ENCODE data around the gene EIF3L.
"Not testable (repeated sequence)": the region's sequence is repeated elsewhere in the genome, so short reads cannot be mapped to it uniquely, and the experiment has no call there.

EIF3L gene

DNA sequence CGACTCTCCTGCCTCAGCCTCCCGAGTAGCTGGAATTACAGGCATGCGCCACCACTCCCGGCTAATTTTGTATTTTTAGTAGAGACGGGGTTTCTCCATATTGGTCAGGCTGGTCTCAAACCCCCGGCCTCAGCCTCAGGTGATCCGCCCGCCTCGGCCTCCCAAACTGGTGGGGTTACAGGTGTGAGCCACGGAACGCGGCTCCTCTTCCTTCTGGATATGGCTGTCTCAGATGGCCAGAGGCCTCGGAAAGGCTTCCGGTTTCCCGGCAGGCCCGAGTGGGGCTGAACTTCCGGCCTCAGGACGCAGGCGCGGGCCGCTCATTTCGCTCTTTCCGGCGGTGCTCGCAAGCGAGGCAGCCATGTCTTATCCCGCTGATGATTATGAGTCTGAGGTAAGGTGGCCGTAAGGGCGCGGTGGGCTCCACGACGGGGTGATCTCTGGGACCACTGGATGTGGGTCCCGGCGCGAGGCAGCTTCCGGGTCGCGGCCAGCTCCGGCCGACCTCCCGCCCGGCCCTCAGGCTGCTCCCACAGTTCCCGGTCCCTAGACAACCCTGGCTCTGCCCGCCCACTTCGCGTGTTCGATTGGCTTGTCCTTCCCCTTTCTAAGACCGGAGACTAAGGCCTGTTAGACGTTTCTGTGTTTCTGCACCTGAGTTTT is at the start of gene EIF3L:
Gene EIF3L, plus strand, starts transcription at position 331 of the 663 bp plus-strand sequence. Its CDS starts 31 bp downstream, at position 362.
- peak; percentile 94 for DNase-seq

DNA sequence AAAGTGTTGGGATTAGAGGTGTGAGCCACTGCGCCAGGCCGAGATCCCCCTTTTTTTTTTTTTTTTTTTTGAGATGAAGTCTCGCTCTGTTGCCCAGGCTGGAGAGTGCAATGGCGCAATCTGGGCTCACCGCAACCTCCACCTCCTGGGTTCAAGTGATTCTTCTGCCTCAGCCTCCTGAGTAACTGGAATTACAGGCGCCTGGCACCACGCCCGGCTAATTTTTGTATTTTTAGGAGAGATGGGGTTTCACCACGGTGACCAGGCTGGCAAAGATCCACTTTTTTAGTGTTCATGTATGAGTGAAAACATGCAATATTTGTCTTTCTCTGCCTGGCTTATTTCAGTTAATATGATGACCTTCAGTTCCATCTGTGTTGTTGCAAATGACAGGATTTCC is 49.2 kb upstream of the EIF3L start:
- not testable (repeated sequence) for DNase-seq

DNA sequence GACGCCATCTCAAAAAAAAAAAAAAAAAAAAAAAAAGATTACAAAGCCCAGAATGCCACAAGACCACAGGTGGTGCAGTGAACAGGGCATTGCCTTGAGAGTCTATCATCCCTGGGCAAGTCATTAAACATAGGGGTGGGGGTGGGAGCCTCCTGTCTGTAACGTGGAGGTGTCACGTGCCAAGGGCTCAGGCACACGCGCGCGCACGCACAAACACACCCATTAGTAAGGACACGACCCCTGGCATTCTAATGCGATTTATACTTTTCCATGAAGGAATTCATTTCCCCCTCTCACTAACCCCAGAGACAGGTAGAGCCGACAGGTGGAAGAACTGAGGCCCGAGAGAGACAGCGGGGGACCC is 47.3 kb upstream of the EIF3L start:
- no peak for DNase-seq

DNA sequence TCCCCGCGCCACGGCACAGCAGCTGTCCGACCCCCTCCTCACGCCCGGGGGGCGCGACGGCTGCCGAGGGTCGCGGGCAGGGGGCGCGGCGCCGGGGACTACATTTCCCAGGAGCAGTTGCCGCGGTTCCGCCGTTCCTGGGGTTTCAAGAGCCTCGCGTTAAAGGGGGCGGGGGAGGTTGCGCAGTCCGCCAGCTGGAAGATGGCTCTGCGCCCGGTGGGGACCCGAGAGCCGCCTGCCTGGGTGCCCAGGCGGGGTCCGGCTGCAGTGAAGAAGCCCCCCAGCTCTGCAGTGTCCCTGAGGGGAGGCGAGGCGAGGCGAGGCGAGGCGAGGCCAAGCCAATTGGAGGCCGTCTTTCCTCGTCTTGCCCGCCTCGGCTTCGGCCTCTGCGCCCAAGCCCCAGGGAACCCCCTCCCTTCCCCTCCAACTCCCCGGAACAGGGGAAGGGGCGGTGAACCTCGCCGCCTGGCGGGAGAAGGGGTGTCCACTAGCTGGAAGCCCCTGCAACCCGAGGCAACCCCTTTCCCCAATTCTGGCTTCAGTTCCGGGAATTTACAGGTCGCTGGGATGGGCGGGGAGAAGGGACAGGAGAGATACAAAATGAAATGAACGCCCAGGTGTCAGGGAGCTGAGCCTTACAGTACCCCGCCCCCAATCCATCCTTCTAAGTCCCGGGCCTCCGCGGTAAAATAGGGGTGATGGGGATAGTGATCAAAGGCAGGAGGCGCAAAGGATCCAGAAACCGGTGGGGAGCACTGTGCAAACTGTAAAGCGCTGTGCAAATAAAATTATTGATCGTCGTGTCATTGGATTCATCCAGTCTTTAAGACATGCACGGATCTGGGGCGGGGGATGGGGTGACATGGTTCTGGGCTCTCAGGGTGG is 46.7 kb upstream of the EIF3L start:
- DNase-seq: no peak

DNA sequence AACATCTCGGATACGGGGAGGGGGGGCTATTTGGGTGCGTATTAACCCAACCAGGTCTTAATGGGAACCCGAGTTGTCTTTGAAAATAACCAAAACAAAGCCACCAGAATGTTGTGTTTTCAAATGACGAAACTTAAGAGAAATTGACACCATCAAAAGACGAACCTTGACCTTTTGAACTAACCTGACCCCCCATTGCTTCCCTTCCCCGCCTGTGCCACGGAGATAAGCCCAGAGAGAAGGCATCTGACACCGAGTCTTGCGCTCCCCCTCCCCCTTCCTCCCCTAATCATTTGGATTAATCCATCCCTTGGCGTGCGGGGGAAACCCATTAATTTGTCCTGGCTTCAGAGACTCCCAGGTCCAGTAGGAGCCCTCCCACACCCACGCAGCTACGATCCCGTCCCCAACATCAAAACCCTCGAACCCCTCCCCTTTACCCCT is 46.0 kb upstream of the EIF3L start:
- no peak for DNase-seq

DNA sequence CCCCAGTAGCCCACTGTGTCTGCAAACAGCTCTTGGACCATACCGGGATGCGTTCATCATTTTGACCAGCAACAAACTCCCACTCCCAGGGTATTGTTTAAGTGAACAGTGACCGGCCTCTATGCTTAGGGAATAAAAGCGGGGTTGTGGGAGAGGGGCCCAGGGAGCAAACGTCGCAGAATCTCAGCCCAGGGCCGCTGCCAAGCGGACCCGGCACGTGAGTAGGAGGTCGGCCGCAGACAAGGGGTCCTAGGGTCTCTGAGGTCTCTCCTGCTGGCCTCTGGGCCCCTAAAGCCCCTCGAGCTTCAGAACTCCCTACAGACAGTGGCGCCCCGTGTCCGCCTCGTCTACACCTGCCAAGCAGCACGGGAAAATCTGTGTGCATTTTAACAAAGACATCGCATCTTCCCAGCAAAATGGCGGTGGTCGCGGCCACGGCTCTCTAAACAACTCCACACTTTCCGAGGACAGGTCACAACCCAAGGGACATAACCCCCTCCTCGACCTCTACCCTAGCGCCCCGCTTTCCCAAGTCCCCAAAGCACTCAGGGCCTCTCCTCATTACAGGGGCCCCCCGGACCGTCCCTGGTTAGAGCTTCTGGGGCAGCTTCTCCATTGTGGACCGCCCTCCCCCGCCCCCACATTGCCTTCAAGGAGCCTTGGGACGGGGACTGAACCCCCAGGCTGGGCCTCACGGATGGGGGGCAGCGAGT is 45.4 kb upstream of the EIF3L start:
- no peak for DNase-seq

DNA sequence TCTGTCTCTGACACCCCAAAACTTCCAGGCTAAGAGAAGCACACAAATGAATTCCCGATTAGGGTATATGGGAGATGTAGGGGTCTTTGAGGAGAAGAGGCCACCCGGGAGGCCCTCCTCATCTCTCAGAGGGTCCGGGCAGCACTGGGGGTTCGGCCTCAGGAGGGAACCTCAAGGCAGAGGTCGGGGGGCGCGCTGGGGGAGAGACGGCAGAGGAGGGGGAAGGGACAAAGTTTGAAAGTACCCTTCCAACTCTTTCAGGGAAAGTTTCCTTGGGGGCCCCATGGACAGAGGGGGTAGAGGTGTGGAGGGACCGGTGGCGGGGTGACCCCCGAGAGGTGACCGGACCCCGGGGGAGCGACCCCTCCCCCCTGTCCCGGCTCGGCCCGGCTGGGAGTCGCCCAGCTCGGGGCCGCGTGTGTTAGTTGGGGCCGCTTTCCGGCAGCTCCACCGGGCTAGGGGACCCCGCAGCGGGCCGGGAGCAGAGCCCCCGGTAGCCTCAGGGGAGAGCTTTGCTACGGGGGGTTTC is 44.8 kb upstream of the EIF3L start:
- DNase-seq: no peak

DNA sequence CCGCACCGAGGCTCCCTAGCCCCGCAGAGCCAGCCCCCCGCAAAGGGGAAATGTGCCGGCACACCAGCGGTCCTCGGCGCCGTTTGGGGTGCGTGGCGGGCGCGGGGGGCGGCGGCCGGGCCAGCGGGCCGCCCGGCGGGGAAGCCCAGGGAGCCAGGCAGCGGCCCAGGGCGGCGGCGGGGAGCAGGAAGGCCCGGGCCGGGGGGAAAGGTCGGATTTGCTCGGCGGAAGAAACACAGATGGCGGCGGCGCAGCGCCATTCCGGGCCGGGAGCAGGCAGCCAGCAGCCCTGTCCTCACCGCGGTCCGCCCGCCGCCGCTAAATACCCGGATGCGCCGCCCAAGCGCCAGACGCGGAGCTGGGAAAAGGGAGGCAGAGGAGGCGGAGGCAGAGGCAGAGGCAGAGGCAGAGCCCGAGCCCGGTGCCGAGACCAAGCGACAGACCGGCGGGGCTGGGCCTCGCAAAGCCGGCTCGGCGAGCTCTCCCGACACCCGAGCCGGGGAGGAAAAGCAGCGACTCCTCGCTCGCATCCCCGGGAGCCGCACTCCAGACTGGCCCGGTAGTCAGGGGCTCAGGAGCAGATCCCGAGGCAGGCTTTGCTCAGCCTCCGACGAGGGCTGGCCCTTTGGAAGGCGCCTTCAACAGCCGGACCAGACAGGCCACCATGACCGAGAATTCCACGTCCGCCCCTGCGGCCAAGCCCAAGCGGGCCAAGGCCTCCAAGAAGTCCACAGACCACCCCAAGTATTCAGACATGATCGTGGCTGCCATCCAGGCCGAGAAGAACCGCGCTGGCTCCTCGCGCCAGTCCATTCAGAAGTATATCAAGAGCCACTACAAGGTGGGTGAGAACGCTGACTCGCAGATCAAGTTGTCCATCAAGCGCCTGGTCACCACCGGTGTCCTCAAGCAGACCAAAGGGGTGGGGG is 44.1 kb upstream of the EIF3L start:
- DNase-seq: peak; percentile 78

DNA sequence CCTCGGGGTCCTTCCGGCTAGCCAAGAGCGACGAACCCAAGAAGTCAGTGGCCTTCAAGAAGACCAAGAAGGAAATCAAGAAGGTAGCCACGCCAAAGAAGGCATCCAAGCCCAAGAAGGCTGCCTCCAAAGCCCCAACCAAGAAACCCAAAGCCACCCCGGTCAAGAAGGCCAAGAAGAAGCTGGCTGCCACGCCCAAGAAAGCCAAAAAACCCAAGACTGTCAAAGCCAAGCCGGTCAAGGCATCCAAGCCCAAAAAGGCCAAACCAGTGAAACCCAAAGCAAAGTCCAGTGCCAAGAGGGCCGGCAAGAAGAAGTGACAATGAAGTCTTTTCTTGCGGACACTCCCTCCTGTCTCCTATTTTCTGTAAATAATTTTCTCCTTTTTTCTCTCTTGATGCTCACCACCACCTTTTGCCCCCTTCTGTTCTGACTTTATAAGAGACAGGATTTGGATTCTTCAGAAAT is 43.4 kb upstream of the EIF3L start:
- DNase-seq: no peak

DNA sequence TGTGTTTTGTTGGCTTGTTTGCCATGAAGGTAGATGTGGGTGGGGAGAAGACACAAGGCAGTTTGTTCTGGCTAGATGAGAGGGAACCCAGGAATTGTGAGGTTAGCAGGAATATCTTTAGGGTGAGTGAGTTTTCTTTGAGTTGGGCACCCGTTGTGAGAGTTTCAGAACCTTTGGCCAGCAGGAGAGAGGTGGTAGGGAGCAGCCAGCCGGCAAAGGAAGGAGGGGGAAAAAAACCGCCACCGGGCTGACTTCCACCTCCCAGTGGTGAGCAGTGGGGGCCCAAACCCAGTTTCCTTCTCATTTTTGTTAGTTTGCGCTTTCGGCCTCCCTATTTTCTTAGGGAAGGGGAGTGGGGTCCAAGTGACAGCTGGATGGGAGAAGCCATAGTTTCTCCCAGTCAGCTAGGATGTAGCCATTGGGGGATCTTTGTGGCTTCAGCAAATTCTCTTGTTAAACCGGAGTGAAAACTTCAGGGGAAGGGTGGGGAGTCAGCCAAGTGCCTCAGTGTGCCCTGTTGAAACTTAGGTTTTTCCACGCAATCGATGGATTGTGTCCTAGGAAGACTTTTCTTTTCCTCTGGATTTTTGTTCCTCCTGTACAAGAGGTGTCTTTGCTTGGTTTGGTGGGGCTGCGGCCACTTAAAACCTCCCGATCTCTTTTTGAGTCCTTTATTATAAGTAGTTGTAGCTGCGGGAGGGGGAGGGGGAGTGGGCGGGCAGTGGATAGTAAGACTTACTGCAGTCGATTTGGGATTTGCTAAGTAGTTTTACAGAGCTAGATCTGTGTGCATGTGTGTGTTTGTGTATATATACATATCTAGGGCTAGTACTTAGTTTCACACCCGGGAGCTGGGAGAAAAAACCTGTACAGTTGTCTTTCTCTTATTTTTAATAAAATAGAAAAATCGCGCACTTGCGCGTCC is 42.5 kb upstream of the EIF3L start:
- DNase-seq: no peak

DNA sequence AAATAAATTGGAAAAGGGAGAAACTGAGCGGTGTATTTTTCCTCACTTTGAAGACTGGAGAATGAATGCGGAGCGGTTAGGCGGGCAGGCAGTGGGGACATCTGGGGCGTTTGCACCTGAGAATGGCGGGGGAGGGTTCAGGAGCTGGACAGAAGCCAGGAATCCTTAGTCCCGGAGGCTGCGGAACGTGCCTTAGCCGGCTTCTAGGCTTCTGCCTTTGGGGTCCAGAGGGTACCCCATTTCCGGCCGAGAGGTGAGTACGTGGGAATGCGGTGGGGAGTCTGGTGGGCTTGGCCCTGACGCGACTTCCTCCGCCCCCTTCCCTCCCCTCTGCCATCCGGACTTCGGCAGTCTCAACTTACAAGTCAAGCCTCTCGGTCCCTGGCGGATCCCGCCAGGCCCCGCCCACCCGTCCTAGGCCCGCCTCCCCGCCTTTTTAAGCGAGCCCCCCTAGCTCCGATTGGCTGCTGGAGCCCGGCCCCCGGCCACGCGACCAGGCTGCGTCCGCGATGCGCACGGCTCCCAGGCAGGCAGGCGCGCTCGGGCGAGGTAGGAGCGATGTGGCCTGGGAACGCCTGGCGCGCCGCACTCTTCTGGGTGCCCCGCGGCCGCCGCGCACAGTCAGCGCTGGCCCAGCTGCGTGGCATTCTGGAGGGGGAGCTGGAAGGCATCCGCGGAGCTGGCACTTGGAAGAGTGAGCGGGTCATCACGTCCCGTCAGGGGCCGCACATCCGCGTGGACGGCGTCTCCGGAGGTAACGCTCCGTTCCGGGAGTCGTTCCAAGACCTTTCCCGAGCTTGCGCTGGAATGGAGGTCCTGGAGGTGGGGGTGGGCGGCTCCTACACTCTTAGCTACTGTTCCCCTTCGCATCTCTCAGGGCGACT is 41.6 kb upstream of the EIF3L start, which contains the start of gene GCAT:
Gene GCAT, plus strand, starts transcription at position 525 of the 884 bp plus-strand sequence. Its CDS starts 34 bp downstream, at position 559.
- DNase-seq: peak; percentile 96

DNA sequence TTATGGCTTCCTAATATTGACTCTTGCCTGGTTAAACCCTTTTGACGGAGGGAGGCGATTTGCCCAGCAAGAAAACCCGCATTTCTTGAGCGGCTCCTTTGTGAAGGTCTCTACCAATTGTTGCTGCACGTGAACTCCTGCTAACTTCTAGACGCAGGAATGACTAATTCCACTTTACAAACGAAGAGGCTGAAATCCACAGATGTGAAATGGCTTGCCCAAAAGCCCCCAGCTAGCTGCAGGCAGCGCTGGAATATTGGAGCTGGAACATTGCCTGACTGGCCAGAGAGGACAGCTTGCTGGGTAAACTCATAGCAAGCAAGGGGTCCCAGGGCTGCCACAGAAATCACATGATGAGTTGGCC is 40.9 kb upstream of the EIF3L start:
- DNase-seq: no peak

DNA sequence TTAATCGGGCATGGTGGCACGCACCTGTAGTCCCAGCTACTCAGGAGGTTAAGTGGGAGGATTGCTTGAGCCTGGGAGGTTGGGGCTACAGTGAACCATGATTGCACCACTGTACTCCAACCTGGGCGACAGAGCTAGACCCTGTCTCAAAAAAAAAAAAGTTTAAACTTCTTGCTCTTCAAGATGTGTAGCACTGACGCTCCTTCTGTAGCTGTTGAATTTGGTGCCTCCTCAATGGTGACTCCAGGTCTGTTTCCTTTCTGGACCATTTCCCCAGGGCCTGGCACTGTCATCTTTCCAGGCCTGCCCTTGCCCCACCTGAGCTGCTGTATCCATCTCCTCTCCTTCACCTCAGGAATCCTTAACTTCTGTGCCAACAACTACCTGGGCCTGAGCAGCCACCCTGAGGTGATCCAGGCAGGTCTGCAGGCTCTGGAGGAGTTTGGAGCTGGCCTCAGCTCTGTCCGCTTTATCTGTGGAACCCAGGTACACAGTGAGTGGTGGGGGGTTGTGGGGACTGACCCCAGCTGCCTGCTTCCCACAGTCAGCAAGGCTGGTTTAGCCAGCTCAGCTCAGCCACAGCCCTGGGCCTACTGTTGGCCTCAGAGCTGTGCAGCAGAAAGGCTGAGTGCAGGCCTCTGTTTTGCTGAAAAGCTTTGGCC is 39.4 kb upstream of the EIF3L start:
- DNase-seq: no peak

DNA sequence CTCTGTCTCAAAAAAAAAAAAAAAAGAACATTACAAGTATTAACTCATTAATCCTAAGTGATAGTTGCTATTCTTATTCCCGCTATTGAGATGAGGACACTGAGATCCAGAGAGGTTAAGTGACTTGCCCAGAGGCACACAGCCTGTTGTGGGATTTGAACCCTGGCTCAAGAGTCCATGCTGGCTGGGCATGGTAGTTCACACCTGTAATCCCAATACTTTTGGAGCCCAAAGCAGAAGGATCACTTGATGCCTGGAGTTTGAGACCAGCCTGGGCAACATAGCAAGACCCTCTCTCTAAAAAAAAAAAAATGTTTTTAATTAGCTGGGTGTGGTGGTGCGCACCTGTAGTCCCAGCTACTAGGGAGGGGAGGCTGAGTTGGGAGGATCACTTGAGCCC is 37.4 kb upstream of the EIF3L start:
- no peak for DNase-seq

DNA sequence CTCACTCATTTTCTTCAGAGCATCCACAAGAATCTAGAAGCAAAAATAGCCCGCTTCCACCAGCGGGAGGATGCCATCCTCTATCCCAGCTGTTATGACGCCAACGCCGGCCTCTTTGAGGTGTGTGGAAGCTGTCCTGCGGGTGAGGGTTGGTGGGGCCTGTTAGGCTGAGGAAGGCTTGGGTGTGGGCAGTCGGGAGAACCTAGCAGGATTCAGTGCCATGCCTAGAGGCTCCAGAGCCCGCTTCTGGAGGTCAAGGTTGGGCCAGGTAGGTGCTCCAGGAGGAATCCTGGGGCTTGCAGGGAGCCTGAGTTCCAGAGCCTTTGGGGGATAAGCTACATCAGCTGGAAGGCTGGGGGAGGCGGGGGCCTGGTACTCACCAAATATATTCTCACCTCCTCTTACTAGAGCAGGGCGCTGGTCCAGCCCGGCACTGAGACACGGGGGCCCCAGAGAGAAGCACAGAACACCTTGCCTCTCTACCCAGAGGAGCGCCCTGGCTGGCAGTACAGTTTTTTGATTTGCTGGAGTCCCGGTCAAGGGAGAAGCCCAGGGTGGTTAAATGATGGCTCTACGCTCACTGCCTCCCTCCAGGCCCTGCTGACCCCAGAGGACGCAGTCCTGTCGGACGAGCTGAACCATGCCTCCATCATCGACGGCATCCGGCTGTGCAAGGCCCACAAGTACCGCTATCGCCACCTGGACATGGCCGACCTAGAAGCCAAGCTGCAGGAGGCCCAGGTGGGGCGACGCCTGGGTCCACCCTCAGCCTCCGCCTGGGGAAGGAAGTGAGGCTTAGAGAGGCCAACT is 36.1 kb upstream of the EIF3L start:
- DNase-seq: no peak

DNA sequence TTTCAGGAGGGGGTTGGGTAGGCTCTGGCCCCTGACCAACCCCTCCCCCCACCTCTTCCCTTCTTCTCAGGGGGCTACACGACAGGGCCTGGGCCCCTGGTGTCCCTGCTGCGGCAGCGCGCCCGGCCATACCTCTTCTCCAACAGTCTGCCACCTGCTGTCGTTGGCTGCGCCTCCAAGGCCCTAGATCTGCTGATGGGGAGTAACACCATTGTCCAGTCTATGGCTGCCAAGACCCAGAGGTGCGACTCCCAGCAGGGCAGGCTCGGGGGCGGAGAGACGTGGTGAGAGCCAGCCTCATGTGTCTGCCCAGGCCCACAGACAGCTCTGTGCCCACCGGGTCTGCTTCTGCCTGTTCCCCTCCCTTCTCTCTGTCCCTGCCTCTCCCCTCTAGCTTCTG is 33.6 kb upstream of the EIF3L start:
- DNase-seq: no peak

DNA sequence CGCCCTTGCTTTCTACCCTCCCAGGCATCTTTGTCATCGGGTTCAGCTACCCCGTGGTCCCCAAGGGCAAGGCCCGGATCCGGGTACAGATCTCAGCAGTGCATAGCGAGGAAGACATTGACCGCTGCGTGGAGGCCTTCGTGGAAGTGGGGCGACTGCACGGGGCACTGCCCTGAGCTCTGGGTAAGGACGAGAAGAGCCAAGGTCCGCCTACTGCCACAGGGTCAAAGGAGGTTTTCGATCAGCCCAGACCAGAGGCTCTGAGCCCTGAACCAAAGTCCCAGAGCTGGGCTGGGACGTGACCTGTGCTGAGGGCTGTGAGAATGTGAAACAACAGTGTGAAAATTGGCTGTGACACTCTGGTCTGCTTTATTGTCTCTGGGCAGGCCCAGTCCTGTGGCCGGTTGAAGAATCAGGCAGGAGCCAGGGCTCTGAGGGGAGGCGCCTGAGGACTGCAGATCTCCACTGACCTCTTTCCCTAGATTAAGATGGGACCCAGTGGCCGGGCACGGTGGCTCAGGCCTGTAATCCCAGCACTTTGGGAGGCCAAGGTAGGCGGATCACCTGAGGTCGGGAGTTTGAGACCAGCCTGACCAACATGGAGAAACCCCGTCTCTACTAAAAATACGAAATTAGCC is 32.6 kb upstream of the EIF3L start:
- DNase-seq: no peak

Measured in activated CD4-positive, alpha-beta T cell treated with anti-CD3 and anti-CD28 coated beads, Interleukin-2, amount 50 U/mL, for 16 hours (primary cell).